WI38 (cell line): Measurements from ENCODE around the gene MYL6B.

Source experiments
- H3K4me3 ChIP-seq: 2 replicates; pipeline ENCODE4 v1.5.1; 2011; ENCODE audit warnings: low read depth, mild to moderate bottlenecking, control low read depth, low read length
- TF ChIP-seq, protein P1 (sequence below): IDR thresholded peaks from 2 replicates; pipeline ENCODE4 v1.5.1; 2012; ENCODE audit warnings: low read depth, mild to moderate bottlenecking, control low read depth, low read length

Gene MYL6B

DNA sequence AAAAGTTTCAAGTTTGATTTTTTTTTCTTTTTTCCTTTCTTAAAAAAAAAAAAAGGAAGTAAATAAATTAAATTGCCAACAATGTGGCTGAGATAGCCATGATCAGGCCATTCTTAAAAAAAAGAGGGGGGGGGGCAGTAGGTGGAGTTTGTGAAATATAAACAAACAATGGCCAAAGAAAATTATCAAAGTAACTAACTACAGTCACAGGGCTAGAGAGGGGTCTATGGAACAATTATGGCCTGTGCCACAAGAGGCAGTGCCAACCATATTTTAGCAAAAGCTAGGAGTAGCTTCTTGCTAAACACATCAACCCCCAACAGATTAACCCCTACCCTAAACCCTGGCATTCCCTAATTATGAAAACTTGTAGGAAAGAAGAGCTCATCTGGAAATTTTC lies 53.1 kb downstream of the MYL6B start:
- H3K4me3 ChIP-seq, result no peak overlapping the region
- TF ChIP-seq, protein P1, sequence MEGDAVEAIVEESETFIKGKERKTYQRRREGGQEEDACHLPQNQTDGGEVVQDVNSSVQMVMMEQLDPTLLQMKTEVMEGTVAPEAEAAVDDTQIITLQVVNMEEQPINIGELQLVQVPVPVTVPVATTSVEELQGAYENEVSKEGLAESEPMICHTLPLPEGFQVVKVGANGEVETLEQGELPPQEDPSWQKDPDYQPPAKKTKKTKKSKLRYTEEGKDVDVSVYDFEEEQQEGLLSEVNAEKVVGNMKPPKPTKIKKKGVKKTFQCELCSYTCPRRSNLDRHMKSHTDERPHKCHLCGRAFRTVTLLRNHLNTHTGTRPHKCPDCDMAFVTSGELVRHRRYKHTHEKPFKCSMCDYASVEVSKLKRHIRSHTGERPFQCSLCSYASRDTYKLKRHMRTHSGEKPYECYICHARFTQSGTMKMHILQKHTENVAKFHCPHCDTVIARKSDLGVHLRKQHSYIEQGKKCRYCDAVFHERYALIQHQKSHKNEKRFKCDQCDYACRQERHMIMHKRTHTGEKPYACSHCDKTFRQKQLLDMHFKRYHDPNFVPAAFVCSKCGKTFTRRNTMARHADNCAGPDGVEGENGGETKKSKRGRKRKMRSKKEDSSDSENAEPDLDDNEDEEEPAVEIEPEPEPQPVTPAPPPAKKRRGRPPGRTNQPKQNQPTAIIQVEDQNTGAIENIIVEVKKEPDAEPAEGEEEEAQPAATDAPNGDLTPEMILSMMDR, result no peak

- no peak overlapping the region for H3K4me3 ChIP-seq
- TF ChIP-seq, protein P1, result peak; percentile 68
Measured at GRCh38 chr12:56206452-56207166, 54.2 kb downstream of the MYL6B start.
